Iris pigment epithelial cell (primary cell): ENCODE results near the gene CCS.
"Not testable (repeated sequence)": the region's sequence is repeated elsewhere in the genome, so short reads cannot be mapped to it uniquely, and the experiment has no call there.

ENCODE experiments used
- DNase-seq: peaks from one replicate; pipeline ENCODE4 v3.0.0-alpha.2; 2011; ENCODE audit warnings: low read depth

The CCS gene

DNA sequence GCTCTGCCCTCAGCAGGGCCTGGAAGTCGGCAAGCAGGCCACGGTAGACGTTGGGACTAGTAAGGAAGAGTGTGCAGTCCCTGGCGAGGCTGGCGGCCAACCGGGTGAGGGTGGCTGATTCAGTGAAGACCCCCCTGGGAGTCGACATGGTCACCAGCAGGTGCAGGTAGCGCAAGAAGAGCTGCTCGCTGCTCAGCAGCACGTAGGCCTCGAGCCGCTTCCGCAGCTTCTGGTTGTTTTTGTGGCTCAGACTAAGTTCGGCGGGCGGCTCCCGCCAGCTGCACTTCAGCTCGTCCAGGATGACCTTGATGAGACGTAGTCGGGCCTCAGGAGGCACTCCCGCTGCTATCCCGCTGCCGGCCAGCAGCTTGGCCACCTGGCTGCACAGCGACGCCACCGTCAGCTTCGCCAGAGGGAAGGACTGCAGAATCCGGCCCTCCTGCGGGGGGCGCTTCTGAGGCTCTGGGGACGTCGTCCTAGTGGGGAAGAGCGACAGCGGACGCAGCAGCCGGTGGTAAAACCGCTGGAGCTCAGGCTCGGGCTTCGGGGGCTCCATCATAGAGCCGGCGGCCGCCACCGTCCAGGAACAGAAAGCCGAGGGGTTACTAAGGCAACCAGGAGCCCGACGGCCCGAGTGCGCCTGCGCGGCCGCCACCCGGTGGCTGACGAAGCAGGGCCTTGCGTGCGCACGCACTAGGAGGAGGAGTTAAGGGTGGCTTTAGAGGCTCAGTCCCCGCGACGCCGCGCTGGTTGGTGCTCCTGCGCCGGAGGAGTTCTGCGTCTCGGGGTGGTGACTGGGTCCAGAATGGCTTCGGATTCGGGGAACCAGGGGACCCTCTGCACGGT lies at the start of gene CCS, which contains the start of gene CCDC87:
Gene CCS, plus strand, starts transcription at position 729 of the 846 bp plus-strand sequence. Its CDS starts 77 bp downstream, at position 806.
Gene CCDC87, minus strand, starts transcription at position 607 of the 846 bp plus-strand sequence. Its CDS starts 48 bp downstream, at position 559.
- DNase-seq = peak; percentile 92

DNA sequence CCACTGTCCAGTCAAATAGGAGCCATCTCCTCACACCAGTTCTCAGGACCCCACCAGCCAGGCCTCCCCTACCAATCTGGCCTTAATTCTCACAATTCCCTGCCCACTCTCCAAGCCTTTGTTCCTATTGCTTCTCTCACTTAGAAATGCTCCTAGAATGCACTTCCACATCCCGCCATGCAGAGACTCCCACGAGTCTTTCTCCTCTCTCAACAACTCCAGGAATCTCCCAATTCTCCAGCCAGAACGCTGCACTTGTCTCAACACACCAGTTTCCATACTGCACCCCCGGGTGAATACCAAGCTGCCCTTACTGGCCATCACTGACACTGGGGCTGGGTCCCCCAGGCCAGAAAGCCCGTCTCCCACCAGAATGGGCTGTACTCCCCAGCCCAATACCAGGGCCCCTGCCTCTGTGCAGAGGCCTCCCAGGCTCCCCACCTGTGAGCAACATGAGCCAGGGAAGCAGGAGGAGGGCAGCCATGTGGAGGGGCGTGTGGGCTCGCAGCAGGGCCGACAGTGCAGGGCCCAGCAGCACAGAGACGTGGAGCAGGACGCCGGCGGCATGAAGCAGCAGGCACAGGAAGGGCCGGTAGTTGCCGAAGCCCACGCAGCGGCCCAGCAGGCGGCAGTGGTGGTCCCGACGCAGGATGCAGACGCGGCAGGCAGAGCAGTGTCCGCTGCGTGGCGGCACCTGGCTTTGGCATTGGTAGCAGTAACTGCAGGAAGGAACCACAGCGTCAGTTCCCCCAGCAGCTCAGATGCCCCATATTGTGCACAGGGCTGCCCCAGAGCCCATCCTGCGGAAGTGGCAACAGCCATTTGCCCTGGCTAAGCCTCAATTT lies 49.5 kb upstream of the CCS start:
- DNase-seq = peak; percentile 63

- not testable (repeated sequence) for DNase-seq
These were observed 48.0 kb upstream of the CCS start for GRCh38 chr11:66544952-66545351.

- DNase-seq = peak; percentile 98
These were observed 47.2 kb upstream of the CCS start, which contains the start of gene ZDHHC24 for GRCh38 chr11:66545701-66546367. Gene ZDHHC24, minus strand, starts transcription at chr11:66546048. Its CDS starts 45 bp downstream, at chr11:66546003.

DNA sequence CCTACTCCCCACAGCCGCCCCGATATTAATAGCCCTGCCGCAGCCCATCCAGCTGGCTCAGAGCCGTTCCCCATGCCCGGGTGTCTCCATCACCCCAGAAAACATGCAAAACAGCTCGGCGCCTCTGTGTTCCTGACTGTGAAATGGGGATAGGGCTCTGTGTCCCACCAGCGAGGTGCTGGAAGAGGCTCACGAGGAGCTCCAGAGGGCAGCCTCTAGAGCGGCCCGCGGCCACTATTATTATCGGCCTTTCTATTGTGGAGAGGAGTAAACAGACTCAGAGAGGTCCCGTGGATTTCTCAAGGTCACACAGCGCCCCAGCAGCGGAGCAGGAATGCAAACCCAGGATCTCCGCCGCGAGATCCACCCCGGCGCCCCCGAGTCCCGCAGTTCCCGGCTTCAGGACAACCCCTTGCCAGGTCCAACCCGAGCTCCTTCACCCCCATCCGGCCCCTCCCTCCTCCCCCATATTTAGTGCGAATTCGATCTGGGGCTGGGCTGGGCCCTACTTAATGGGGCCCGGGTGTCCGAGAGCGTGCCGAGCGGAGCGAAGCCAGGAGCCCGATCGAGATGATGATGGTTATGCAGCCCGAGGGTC lies 46.5 kb upstream of the CCS start, which contains the start of gene ACTN3:
Gene ACTN3, plus strand, starts transcription at position 536 of the 598 bp plus-strand sequence. Its CDS starts 35 bp downstream, at position 571.
- DNase-seq = peak; percentile 31

DNA sequence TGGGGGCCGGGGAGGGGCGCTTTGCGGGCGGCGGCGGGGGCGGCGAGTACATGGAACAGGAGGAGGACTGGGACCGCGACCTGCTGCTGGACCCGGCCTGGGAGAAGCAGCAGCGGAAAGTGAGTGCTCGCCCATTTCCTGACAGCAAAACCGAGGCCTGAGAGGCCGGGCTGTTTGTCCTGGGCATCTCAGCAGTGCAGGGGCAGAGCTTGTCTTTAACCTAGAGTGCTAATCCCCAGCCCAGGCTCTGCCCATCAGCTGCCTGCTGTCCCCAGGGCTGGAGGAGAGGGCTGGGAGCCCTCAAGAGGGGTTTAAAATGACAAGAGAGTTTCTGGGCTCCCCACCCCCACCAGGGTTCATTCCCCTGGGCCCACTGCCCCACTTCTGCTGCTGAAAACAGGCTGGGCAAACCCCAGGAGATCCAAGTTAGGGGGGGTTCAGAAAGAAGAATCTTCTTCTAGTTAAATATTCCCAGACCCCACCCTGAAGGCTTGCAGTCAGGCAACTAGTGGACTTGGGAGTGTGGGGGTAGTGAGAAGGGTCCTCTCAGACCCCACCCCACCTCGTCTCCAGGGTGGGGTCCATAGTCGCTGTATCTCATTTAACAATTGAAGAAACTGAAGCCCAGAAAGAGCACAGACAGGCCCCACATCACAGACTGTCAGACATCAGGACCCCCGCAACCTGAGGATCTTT lies 45.9 kb upstream of the CCS start:
- no peak for DNase-seq

GRCh38 chr11:66547662-66548009 lies 45.3 kb upstream of the CCS start:
- no peak for DNase-seq

DNA sequence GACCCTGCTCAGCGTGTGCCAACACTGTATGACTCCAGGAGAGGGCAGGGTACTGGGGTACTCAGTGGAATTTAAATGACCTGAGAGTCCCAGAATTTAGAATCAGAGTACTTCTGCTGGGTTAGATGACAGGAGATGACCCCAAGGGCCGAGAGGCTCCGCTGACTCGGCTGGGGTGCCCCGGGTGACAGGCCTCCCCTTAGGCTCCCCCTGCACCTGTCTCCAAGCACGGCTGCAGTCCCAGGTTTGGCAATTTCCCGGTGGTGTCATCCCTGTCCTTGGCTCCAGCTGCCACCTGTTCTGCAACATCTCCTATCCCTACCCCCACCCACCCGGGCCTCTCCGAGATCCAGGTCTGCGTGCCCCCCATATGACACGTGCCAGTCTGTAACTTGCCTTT lies 44.9 kb upstream of the CCS start:
- no peak for DNase-seq

GRCh38 chr11:66548774-66549630 lies 44.0 kb upstream of the CCS start:
- no peak for DNase-seq

DNA sequence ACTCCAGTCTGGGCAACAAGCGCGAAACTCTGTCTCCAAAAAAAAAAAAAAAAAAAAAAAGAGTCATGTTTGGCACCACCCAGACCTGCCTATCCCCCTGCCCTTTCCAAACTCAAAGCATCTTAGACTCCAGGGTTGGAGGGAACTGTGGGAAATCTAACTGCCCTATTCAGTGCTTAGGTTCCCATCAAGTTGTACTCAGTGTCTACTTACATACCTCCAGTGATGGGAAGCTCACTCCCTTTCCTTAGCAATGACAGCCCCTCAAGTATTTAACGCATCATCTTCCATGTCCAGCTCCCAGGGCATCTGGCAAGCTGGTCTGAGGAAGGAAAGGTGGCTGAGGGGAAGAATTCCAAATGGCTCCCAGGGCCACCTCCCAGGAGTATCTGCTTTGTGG lies 43.3 kb upstream of the CCS start:
- DNase-seq = no peak

DNA sequence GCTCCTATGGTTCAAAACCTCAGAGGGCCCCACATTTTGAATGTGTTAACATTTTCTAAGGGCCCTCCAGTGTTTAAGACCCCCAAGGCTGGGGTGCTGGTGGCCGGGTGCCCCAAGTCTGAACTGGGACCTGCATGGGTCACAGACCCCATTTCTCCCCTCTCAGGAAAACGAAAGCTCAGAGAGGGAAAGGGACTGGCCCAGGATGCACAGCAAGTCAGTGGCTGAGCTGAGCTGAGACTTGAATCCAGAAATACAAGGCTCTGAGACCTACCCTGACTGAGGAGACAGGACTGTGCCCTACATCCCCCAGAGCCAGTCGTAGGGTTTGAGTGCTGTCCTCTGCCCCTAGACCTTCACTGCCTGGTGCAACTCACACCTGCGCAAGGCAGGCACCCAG lies 42.1 kb upstream of the CCS start:
- DNase-seq = no peak

- DNase-seq = no peak
These were observed 38.4 kb upstream of the CCS start for GRCh38 chr11:66554602-66555001.

DNA sequence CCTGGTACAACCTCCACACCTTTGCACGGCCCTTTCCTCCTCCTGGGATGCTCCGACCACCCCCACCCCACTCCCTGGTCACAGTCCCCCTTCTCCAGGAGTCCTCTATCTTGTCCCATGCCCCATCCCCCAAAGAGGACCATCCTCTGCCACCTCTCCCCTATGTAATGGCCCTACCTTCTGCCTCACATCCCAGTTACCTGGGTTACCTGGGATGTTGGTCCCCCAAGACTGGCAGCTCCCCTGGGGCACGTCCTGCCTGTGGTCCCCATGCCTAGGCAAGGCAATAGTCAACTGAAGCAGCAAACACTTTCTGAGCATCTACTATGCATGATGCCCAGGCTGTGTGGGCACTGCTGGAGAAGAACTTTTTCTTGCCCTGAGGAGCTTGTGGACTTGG lies 37.6 kb upstream of the CCS start:
- no peak for DNase-seq

- no peak for DNase-seq
These were observed 36.9 kb upstream of the CCS start for GRCh38 chr11:66556086-66556485.

DNA sequence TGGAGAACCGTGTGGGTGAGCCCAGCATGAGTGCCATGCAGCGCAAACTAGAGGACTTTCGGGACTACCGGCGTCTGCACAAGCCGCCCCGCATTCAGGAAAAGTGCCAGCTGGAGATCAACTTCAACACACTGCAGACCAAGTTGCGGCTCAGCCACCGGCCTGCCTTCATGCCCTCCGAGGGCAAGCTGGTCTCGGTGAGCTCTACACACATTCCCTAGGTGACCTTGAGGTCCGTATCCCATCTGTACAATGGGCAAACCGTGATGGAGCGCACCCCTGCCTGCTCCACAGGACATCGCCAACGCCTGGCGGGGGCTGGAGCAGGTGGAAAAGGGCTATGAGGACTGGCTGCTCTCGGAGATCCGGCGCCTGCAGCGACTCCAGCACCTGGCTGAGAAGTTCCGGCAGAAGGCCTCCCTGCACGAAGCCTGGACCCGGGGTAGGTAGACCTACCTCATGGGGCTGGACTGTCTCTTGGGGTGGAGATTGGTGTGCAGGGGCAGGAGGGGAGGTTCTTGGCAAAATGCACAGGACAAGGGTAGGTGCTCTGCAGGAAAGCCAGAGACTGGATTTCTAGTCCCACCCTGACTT lies 35.2 kb upstream of the CCS start:
- no peak for DNase-seq

- DNase-seq = no peak
These were observed 33.7 kb upstream of the CCS start for GRCh38 chr11:66559142-66559865.

GRCh38 chr11:66559866-66560676 lies 32.9 kb upstream of the CCS start:
- no peak for DNase-seq
